H1 (cell line): ENCODE measurements around the gene EVPLL. TPM values are rescaled to one million over a fixed set of nuclear protein-coding genes. Genes with fewer than 3 reads are reported as not detected.
"Not testable (repeated sequence)": the region's sequence is repeated elsewhere in the genome, so short reads cannot be mapped to it uniquely, and the experiment has no call there.

Source experiments
- CTCF ChIA-PET: fragments of 300-600 bp; sonication (Branson Sonifier 250); formaldehyde crosslinking; loops from one replicate; lab custom pipeline; 2021; ENCODE audit not compliant: partially characterized antibody; lab: Charles Lee
- POLR2A ChIA-PET: fragments of 300-600 bp; sonication (Branson Sonifier 250); formaldehyde crosslinking; loops from one replicate; lab custom pipeline; 2021; ENCODE audit warnings: inconsistent platforms; ENCODE audit not compliant: partially characterized antibody; lab: Charles Lee
- DNase-seq, 2 experiments: peaks; one replicate each; pipeline versions ENCODE4 v3.0.0 to v3.0.0-alpha.2; 2010 to 2022; ENCODE audit warnings: low spot score in 2 of 2, low read depth in 1 of 2, mixed read lengths in 1 of 2
- FAIRE-seq: peaks from 2 replicates; lab custom pipeline; 2011; peaks lifted over from hg19 to GRCh38; lab: Jason Lieb, UNC
- H2AFZ ChIP-seq: 2 replicates; pipeline ENCODE4 v1.8.1; 2012; ENCODE audit warnings: low read length, inconsistent platforms
- H2AK5ac ChIP-seq: 2 replicates; pipeline ENCODE4 v1.6.1; 2013; ENCODE audit warnings: low read depth, low read length
- H2BK120ac ChIP-seq: replicated peaks from 2 replicates; pipeline ENCODE3; 2013; ENCODE audit warnings: low read depth, low read length, inconsistent platforms
- H2BK12ac ChIP-seq: 2 replicates; pipeline ENCODE4 v1.6.1; 2013; ENCODE audit warnings: low read depth, low read length
- H2BK15ac ChIP-seq: 2 replicates; pipeline ENCODE4 v1.6.1; 2013; ENCODE audit warnings: low read length
- H2BK20ac ChIP-seq: 2 replicates; pipeline ENCODE4 v1.6.1; 2013; ENCODE audit warnings: low read length
- H2BK5ac ChIP-seq: 2 replicates; pipeline ENCODE4 v1.6.1; 2013; ENCODE audit warnings: low read depth, low read length
- H3K14ac ChIP-seq: 2 replicates; pipeline ENCODE4 v1.6.1; 2013; ENCODE audit warnings: inconsistent platforms; ENCODE audit not compliant: insufficient read length
- H3K18ac ChIP-seq: 2 replicates; pipeline ENCODE4 v1.6.1; 2013; ENCODE audit warnings: low read length; ENCODE audit errors: extremely low read depth
- H3K23ac ChIP-seq: 2 replicates; pipeline ENCODE4 v1.6.1; 2013; ENCODE audit warnings: inconsistent platforms; ENCODE audit not compliant: insufficient read length
- H3K23me2 ChIP-seq: 2 replicates; pipeline ENCODE4 v1.6.1; 2013; ENCODE audit warnings: low read depth, low read length
- H3K27ac ChIP-seq: 2 replicates; pipeline ENCODE4 v1.6.1; 2011; ENCODE audit warnings: low read depth, low read length, inconsistent platforms
- H3K27me3 ChIP-seq, 4 experiments: replicated peaks in 1 of 4; 1 replicate in 1 of 4; 2 replicates in 3 of 4; pipeline versions ENCODE4 v1.6.1 to v1.8.1; 2011 to 2013; ENCODE audit warnings: low read length in 3 of 4, mild to moderate bottlenecking in 3 of 4, inconsistent platforms in 2 of 4, mixed read lengths in 2 of 4, moderate library complexity in 1 of 4; ENCODE audit not compliant: control insufficient read depth in 3 of 4, insufficient read depth in 3 of 4; ENCODE audit errors: extremely low read depth in 1 of 4
- H3K36me3 ChIP-seq, 4 experiments: 2 replicates each; pipeline versions ENCODE4 v1.6.1 to v1.8.1; 2011 to 2013; ENCODE audit warnings: mild to moderate bottlenecking in 4 of 4, low read length in 3 of 4, moderate library complexity in 2 of 4, control low read depth in 1 of 4, inconsistent platforms in 1 of 4; ENCODE audit not compliant: insufficient read depth in 4 of 4, control insufficient read depth in 2 of 4
- H3K4ac ChIP-seq: replicated peaks from 2 replicates; pipeline ENCODE3; 2013; ENCODE audit warnings: low read length, low read depth, mixed read lengths, inconsistent platforms; ENCODE audit not compliant: insufficient read length
- H3K4me1 ChIP-seq, 4 experiments: replicated peaks in 1 of 4; 1 replicate in 1 of 4; 2 replicates in 3 of 4; pipeline versions ENCODE4 v1.6.1 to v1.8.1; 2011 to 2013; ENCODE audit warnings: low read length in 3 of 4, inconsistent platforms in 2 of 4, mixed read lengths in 1 of 4; ENCODE audit not compliant: insufficient read depth in 4 of 4, control insufficient read depth in 3 of 4
- H3K4me2 ChIP-seq, 2 experiments: 2 replicates each; pipeline versions ENCODE4 v1.6.1 to v1.8.1; 2011 to 2013; ENCODE audit warnings: low read depth in 2 of 2, low read length in 2 of 2, control low read depth in 1 of 2, inconsistent platforms in 1 of 2, mild to moderate bottlenecking in 1 of 2; ENCODE audit not compliant: insufficient read depth in 1 of 2
- H3K4me3 ChIP-seq, 4 experiments: fragments of 200-600, 300-600 bp in 1 of 4; sonication (generic), shearing (Covaris generic), sonication (Bioruptor Twin) in 1 of 4; 2 replicates each; pipeline versions ENCODE4 v1.5.1 to v1.8.1; 2011 to 2016; ENCODE audit warnings: low read length in 4 of 4, low read depth in 3 of 4, control low read depth in 2 of 4, inconsistent platforms in 2 of 4, mild to moderate bottlenecking in 2 of 4, mixed read lengths in 1 of 4, moderate library complexity in 1 of 4; ENCODE audit not compliant: insufficient read depth in 2 of 4; ENCODE audit errors: extremely low read depth in 1 of 4
- H3K56ac ChIP-seq: replicated peaks from 2 replicates; pipeline ENCODE3; 2013; ENCODE audit warnings: low read depth, mild to moderate bottlenecking, mixed read lengths, low read length, inconsistent platforms; ENCODE audit not compliant: insufficient read length
- H3K79me1 ChIP-seq: 2 replicates; pipeline ENCODE4 v1.6.1; 2013; ENCODE audit warnings: low read depth, low read length, control low read depth
- H3K79me2 ChIP-seq, 2 experiments: 2 replicates each; pipeline versions ENCODE4 v1.6.1 to v1.8.1; 2012 to 2013; ENCODE audit warnings: low read length in 2 of 2, mild to moderate bottlenecking in 2 of 2, inconsistent platforms in 1 of 2; ENCODE audit not compliant: insufficient read depth in 2 of 2, control insufficient read depth in 1 of 2
- H3K9ac ChIP-seq, 4 experiments: replicated peaks in 1 of 4; 1 replicate in 1 of 4; 2 replicates in 3 of 4; pipeline versions ENCODE4 v1.6.1 to v1.8.1; 2011 to 2013; ENCODE audit warnings: low read depth in 3 of 4, low read length in 3 of 4, control low read depth in 2 of 4, mild to moderate bottlenecking in 2 of 4, moderate library complexity in 2 of 4, inconsistent platforms in 1 of 4; ENCODE audit errors: extremely low read depth in 1 of 4
- H3K9me3 ChIP-seq, 2 experiments: 2 replicates each; pipeline versions ENCODE4 v1.6.1 to v1.8.1; 2012 to 2013; ENCODE audit warnings: mild to moderate bottlenecking in 2 of 2, moderate library complexity in 2 of 2, control low read depth in 1 of 2, inconsistent platforms in 1 of 2, low read depth in 1 of 2, low read length in 1 of 2, mixed read lengths in 1 of 2; ENCODE audit not compliant: insufficient read depth in 2 of 2
- H4K20me1 ChIP-seq, 2 experiments: replicated peaks in 1 of 2; 2 replicates each; pipeline versions ENCODE3 to v1.8.1; 2011 to 2013; ENCODE audit warnings: inconsistent platforms in 2 of 2, low read length in 2 of 2, mild to moderate bottlenecking in 1 of 2; ENCODE audit not compliant: insufficient read depth in 2 of 2, control insufficient read depth in 1 of 2
- H4K5ac ChIP-seq: 2 replicates; pipeline ENCODE4 v1.6.1; 2013; ENCODE audit warnings: low read length, low read depth, mixed read lengths, inconsistent platforms; ENCODE audit not compliant: insufficient read length
- H4K8ac ChIP-seq: 2 replicates; pipeline ENCODE4 v1.8.0; 2013; ENCODE audit warnings: mild to moderate bottlenecking, moderate library complexity, low read length, inconsistent platforms; ENCODE audit not compliant: insufficient read depth; ENCODE audit errors: extremely low read depth
- H4K91ac ChIP-seq: replicated peaks from 2 replicates; pipeline ENCODE3; 2013; ENCODE audit warnings: low read length, mixed read lengths, inconsistent platforms; ENCODE audit not compliant: insufficient read length
- E2F6 ChIP-seq: IDR thresholded peaks from 2 replicates; pipeline ENCODE4 v1.6.1; 2012; ENCODE audit warnings: inconsistent platforms
- MAX ChIP-seq: IDR thresholded peaks from 2 replicates; pipeline ENCODE4 v1.6.1; 2012; ENCODE audit warnings: inconsistent platforms
- WGBS, 2 experiments: shearing (Covaris generic) in 1 of 2; methylation state at CpG; one replicate each; pipeline versions ENCODE4 v1.1.6 to v1.1.7; 2013 to 2015; ENCODE audit warnings: low lambda C conversion rate in 2 of 2, mixed read lengths in 2 of 2, inconsistent platforms in 1 of 2, low coverage in 1 of 2, missing lambda C conversion rate in 1 of 2; ENCODE audit not compliant: insufficient replicate concordance in 2 of 2, insufficient coverage in 1 of 2, insufficient read length in 1 of 2; ENCODE audit errors: extremely low coverage in 1 of 2, missing lambda C conversion rate in 1 of 2; 5-methylcytosine and 5-hydroxymethylcytosine counted together
- polyA plus RNA-seq, 7 experiments: library from polyadenylated mRNA; depleted of rRNA in 3 of 7; stranded (reverse) in 5 of 7; unstranded in 2 of 7; fragments of >200 nt in 5 of 7; fragments of 200-250 nt in 2 of 7; gene quantifications; 1 replicate in 5 of 7; 2 replicates in 1 of 7; 4 replicates in 1 of 7; pipeline versions ENCODE4 v1.2.1 to v1.2.3, GENCODE V29; 2011 to 2013; ENCODE audit warnings: missing spikeins in 2 of 7, mixed read lengths in 2 of 7
- total RNA-seq: library from RNA; stranded (reverse); fragmentation: NEBNext Ultra II Directional; extraction: Animal tissue kit (Norgen Biotek cat#: 25700); gene quantifications from 2 replicates; pipeline ENCODE4 v1.2.1, GENCODE V29; 2021

Gene EVPLL
- total and polyA plus RNA-seq, 2 of the 8 experiments (the other 6 are each of a cell fraction or from before 2014, with no cell fraction given) = 0.06 TPM; not detected in 1

- H3K79me1 ChIP-seq, H3K27me3 ChIP-seq, H3K27ac ChIP-seq, H3K4me1 ChIP-seq, H2BK15ac ChIP-seq, H3K4ac ChIP-seq, H2AK5ac ChIP-seq, H3K4me3 ChIP-seq, H3K23me2 ChIP-seq, H3K9ac ChIP-seq, H3K9me3 ChIP-seq, H4K91ac ChIP-seq, H3K23ac ChIP-seq, H4K20me1 ChIP-seq, H2BK120ac ChIP-seq, POLR2A ChIA-PET, H3K14ac ChIP-seq, FAIRE-seq, CTCF ChIA-PET, H3K79me2 ChIP-seq, H4K5ac ChIP-seq, H3K36me3 ChIP-seq, H3K56ac ChIP-seq, H2AFZ ChIP-seq, H3K4me2 ChIP-seq: not testable (repeated sequence)
- TF ChIP-seq E2F6 (peak; percentile 87), MAX (peak; percentile 79)
- peak overlapping the region; percentile 89; the same call in 1 of the 2 replicates for H4K8ac ChIP-seq
- H2BK5ac ChIP-seq = peak overlapping the region; percentile 81; the same call in 1 of the 2 replicates
- H2BK20ac ChIP-seq = peak overlapping the region; percentile 48; the same call in 1 of the 2 replicates
- H2BK12ac ChIP-seq = peak overlapping the region; percentile 60; the same call in 1 of the 2 replicates
- DNase-seq = peak in 1 of 2 experiments; percentile 65
- WGBS, 2 experiments = 91% methylated on average over 18 of the region's 36 CpGs; no CpG with 5 or more reads in 1 of the 2 experiments
- peak overlapping the region; percentile 78; the same call in 1 of the 2 replicates for H3K18ac ChIP-seq
Observed at GRCh38 chr17:18383079-18383481, 5.5 kb downstream of the EVPLL start.
